Measurements from ENCODE around the gene FBXL15.

The FBXL15 gene

DNA sequence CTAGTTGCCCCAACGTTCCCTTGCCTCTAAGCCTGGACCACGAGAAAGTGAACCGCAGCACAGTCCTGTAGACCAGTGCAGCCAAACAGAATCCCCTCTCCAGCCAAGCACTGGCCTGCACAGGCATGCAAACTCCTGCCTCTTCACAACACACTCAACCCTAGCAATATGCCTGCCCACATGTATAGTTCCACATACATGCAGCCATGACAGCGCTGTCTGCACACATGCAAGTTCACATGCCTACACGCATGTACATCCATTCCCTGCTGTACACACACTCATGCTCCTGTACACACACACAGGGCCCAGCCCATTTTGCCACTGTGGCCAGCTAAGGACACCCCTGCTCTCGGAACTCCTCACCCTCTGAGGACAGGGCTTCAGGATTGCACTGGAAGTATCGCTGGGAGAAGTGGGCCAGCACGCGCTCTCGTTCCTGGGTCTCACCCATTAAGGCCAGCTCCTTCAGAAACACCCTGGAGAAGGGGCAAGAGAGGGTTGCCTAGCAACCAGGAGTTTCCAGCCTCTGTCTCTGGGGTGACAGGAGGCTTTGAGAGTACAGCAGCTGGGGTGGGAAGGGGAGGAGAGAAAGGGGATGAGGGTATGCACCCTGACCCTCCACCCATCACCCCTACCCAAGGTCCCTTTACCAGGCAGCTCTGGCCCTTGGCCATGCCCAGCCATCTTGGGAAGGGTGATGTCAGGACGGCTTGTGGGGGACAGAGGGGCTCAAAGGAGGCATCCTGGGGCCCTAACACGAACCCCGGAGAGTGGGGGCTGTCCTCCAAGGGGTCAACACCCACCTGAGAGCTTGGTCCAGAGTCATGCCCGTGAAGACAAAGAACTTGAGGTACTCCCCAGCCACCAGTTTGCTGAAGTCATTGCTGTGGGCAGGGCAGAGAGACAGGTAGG, 9.0 kb upstream of the FBXL15 start:
- DNase-seq = no peak

DNA sequence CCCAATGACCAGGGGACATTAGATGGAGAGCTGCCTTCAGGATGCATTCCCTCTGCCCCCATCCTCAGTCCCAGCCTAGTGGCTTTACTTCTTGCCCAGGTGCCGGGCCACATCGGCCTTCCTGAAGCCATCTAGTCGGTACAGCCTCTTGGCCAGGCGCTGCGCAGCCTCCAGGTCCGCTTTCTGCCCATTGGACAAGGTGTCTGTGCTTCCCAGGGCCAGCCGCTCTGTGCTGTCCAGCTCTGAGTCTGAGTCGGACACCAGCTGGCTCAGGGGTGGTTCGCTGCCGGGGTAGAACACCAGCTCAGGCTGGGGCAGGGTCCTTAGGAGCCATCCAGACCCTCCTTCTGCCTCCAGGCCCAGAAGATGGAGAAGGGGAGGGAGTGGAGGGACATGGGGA, 8.3 kb upstream of the FBXL15 start:
- no peak for DNase-seq

DNA sequence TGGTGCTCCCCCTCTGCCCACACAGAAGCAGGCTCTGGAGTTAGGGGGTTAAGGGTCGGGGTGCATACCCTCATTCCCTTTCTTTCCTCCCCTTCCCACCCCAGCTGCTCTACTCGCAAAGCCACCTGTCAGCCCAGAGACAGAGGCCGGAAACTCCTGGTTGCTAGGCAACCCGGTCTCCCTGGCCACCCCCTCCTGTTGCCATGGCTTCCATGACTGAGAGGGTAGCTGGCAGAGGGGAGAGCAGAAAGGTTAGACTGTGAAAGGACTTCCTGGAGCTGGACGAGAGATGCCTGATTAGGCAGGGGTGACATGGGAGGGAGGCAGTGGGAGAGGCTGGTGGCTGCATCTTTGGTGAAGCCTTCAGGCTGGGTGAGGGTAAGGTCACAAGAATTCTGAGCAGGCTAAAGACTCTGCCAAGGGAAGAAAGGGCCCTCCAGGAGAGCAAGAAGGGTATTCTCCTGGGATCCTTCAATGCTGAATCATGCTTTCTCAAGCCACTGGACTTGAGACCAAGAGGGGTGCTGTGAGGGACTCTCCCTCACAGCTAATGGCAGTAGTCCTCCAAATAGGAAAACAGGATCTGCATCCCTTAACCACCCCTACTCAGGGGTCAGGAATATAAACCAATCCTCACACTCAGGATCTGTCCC, 7.5 kb upstream of the FBXL15 start:
- no peak for DNase-seq

DNA sequence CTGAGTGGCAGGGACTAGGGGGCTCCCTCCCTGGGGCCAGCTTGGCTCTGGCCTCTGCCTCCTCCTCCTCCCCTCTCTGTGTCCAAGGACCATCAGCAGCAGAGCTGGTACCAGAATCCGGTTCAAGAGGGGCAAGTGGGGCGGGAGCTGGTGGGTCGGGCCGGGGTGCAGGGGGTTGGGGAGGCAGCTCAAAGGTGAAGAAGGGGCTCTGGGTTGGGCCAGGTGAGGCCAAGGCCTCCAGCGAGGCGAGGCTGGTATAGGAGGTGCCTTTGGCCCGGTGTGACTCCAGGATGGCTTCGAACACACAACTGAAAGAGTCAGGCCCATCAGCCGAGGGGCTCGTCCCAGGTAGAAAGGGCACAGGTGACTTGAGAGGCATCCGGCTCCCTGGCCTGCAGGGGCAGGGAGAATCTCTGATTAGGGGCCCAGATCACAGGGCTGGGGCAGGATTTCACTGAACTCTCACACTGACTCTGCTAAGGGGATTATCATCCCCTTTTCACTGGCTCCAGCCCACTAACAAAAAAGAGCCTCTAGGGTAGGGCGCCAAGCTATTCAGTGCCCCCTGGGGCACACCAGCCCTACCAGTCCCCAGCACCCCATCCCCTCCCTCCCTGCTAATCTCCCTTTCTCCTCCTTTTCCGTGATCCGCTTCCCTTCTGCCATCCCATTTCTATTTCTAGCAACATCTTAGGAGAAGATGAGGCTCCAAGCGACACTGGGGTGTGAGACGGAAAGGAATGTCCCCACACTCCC, 6.7 kb upstream of the FBXL15 start:
- DNase-seq = no peak

DNA sequence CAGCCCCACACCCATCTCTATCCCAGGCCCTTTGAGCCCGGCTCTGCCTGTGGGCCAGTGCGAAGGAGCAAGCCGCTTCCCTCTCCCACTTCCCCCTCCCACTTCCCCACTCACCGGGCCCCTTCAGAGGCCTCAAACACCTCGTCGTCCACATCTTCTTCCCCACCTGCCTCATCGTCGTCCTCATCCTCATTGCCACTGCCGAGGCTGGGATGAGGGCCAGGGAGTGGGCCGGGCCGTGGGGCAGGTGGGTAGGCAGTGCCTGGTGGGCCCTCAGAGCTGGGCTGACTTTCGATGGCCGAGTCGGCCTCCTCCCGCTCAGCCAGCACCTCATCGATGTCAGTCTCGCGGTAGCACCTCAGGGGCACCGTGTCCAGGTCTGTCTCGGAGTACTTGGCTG, 5.9 kb upstream of the FBXL15 start:
- DNase-seq = no peak

DNA sequence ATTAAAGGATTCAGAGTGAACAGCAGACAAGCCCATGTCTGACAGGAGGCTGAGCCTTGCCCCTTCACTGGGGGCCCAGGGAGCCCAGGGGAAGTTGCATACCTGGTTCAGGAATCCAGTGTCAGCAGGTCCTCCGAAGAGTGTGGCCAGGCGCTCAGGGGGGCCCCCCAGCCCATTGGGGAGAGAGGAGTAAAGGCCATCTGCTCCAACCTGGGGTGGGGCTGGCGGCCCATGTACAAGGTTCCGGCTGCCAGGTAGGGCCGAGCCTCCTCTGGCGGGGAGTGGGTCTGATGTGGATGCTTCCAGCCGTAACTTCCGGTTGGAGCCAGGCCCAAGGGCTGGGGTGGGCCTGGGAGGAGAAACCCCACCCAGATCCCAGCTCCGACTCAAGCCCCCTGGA, 4.4 kb upstream of the FBXL15 start:
- DNase-seq = no peak

DNA sequence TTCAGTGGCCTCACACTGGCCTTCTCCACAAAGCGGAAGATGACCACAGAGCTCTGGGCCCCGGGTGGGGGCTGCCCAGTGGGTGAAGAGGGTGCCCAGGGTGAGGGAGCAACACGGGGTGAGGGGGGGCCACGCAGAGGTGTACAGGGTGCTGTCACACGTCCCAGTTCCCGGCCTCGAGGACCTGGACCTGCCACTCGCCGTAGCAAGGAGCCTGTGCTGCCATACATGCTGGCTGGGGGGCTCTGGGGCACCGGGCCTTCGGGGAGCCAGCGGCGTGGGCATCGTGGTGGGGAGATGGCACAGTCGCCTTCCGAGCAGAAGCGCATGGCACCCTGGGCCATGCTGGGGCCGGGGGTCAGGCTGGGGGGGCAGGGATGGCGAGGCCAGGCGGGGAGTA, 3.9 kb upstream of the FBXL15 start:
- no peak for DNase-seq

DNA sequence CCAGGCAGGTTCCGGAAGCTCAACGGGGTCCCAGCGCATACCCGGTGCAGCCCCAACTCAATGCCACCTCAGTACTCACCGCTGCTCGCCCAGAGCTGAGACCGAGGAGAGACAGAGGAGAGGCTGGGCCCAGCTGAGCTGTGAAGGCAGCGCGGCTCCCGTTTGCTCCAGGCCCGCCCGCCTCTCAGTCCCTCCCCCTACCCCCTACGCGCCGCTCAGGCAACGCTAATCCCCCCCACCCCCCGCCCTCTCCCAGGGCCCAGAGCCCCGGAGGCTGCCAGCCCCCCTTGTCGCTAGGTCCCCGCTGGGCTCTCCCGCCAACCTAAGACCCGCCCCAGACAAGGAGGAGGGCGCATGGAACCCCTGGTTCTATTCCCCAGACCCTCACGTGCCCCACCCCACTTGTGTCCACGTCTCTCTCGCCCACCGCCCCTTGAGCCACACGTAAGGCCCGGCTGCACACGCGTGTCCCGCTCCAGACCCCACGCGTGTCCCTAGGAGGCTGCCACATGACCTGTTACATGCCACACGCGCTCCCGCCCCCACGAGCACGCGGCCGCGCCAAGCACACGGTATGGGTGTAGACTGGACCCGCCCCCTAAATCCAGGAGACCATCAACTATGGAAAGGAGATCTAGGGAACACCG, 1.9 kb upstream of the FBXL15 start, which contains the start of gene PSD:
Gene PSD, minus strand, starts transcription at position 164 of the 647 bp plus-strand sequence. CDS start 1,747 bp downstream, outside the sequence.
- DNase-seq = no peak

DNA sequence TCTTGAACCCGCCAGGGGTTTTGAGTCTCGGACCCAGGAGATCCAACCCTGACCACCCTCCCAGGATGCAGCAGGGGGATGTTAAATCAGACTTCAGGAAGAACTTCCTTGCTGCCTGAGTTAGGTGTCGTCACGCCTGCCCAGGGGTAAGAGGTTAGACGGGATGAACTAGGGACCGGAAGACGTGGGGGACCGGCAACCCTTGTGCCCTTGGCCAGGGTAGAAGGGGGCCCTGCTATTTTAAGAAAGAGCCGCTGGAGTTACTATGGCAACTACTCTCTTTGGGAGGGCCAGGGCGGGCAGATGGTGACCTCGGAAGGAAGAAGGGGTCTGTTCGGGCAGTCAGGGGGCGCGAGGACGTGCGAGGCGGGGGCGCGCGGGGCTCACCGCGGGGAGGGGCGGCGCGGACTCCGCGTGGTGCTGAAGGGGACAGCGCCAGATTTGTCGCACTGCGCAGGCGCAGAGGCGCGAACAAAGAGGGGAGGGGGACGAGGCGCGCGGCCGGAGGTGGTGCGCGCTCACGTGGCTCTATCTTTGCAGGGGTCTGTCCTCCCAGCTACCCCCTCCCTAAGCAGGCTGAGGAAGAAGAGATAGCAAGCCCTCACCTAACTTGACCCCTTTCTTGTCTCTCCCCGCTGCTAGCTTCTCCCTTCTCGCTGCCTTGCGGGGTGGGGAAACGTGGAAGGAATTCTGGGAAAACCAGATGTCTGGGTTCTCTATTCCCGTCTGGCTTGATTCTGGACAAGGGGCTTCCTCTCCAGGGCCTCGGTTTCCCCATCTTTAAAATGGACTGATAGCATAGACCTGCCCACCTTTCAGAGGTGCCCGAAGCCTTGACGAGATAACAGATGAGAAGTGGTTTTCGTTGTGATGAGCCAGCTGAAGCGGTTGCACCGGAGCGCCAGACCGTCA, 1.1 kb upstream of the FBXL15 start:
- no peak for DNase-seq

DNA sequence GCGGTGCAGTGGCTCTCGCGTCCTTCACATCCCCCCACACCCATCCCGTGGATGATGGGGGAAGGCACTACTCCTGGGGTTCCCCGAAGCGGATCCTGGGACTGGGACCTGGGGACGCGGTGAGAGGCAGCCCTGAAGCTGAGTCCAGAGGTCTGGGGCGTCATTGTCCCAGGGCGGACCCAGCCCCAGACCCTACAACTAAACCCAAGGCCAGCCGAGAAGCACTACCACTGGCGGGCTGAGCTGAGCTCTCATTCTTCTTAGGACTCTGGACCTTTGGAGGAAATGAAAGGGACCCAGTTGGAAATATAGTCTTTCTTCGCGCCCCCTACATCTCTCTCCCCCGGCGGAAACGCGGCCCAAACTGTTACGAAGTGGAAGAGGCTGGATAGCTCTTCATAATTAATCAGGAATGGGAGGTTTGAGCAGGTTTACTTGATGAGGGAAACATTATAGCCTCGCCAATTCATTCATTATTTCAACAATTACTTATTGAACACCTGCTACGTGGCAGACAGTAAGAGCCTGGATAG, 389 bp upstream of the FBXL15 start:
- no peak for DNase-seq

DNA sequence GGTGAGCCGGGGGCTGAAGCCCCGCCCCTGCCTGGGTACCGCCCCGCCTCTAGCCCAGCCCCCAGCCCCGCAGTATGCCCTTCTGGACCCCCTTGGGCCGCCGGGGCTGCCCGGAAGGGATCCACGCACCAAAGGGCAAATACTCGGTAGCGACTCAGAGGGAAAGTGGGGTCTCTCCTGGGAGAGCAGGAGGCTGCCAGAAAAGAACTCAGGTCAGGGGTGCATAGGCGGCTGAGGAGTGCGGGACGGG, 796 bp downstream of the FBXL15 start:
- no peak for DNase-seq

DNA sequence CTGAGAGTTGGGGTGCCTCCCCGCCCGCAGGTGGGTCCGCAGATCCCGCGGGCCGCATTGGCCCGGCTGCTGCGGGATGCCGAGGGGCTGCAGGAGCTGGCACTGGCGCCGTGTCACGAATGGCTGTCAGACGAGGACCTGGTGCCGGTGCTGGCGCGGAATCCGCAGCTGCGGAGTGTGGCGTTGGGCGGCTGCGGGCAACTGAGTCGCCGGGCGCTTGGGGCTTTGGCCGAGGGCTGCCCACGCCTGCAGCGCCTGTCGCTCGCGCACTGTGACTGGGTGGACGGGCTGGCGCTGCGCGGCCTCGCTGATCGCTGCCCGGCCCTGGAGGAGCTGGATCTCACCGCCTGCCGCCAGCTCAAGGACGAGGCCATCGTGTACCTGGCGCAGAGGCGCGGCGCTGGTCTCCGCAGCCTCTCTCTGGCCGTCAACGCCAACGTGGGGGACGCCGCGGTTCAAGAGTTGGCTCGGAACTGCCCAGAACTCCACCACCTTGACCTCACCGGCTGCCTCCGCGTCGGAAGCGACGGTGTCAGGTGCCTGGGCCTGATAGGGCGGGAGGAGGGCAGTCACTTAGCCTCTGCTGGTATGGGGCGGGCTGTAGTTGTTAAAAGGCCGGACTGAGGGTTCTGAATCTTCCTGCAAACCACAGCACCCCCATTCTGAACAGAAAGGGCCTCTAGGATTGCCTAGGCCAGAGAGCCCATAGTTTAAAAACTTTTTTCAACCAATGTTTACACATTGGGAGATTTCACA, 1.3 kb downstream of the FBXL15 start:
- DNase-seq = peak; percentile 52

DNA sequence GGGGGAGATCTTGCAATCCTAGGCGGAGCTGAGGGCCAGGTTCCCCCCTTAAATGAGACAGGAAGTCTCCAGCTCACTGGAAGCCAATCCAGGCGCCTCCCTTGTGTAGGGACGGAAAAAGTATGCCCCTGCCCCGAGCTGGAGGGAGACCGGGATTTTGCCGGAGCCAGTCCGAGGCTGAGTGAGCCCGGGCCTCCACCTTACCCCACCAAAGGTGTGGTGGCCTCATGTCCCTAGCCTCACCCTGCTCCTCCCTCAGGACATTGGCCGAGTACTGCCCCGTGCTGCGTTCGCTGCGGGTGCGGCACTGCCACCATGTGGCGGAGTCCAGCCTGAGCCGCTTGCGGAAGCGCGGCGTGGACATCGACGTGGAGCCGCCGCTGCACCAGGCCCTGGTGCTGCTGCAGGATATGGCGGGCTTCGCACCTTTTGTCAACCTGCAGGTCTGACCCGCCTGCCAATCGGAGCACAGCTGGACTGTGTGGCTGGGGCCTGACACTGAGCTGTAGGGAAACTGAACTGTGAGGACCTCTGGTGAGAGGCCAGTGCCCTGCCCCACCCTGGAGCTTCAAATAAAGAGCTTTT, 2.0 kb downstream of the FBXL15 start:
- peak; percentile 83 for DNase-seq

DNA sequence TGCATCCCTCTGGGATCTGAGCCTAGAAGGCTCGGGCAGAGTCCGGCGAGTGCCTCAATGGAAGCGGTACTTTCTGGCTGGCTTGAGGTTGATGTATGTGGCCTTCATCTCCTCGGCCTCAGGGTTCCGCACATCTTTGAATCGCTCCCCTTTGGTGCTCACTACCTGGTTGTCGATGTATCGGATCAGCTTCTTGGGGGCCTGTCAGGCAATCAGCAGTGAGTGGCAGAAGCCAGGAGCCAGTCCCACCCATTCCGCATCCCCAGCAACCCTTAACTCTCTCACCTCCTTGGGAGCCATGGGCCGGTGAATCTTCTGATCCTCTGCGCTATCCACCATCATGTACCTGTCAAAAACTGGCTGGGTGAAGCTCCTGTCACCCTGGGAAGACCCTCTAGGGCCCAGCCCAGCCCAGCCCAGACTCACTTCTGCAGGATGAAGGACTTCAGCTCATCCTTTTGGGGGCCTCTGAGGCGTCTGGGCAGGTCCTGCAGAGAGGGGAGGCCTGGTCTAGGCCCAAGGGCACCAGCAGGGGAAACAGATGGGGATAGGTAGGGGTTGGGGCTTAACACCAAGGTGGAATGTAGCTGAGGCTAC, 2.8 kb downstream of the FBXL15 start:
- DNase-seq = no peak

DNA sequence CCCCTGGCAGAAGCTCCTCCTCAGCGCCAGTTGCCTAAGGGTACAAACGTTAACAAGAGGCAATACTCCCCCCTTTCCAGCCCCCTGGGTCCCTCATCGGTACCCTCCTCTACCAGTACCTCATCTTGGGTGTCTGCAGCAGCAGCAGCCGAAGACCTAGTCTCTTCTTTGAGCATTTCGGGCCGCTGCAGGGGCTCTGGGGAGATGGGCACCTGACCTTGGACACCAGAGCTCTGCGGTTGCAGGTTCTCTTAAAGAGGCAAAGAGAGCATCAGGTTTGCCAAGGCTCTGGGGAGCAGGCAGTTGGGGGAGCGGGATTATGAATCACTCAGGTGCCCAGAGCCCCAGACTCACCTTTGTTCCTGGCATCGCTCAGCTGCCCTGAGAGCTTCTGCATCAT, 3.5 kb downstream of the FBXL15 start:
- DNase-seq = no peak

DNA sequence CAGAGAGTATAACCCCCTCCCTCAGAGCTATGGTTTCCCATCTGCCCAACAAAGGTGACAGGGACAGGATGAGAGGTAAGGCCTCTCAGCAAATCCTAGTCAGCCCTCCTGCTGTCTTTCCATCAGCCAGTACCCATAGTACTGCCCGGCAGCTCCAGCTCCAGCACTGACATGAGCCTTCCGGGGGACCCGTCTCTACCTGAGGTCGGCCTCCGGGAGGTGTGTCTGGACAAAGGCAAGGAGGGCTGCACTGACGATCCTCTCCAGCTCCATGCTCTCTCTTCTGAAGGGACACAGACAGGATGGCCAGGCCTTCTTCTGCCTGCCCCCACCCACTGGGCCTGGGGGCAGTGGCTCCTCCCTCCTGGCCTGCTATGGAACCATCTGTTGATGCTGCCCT, 4.3 kb downstream of the FBXL15 start:
- no peak for DNase-seq

DNA sequence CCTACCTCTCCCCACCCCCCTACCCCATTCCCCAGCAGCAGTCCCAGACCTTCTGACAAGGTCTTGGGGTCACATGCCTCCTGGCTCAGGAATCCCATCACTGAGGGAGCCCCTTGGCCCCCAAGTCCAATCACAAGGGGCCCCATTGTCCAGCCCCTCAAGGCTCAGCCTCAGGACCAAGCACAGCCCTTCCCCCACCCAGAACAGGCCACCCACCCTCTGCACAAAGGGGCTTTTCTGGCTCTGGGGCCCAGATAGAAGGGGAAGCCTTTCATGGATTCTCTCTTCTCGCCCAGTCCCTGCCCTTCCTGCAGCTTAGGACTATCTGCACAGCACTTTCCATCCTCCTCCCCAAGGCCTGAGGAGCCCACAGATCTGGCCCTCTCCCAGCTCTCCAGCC, 4.8 kb downstream of the FBXL15 start:
- no peak for DNase-seq

DNA sequence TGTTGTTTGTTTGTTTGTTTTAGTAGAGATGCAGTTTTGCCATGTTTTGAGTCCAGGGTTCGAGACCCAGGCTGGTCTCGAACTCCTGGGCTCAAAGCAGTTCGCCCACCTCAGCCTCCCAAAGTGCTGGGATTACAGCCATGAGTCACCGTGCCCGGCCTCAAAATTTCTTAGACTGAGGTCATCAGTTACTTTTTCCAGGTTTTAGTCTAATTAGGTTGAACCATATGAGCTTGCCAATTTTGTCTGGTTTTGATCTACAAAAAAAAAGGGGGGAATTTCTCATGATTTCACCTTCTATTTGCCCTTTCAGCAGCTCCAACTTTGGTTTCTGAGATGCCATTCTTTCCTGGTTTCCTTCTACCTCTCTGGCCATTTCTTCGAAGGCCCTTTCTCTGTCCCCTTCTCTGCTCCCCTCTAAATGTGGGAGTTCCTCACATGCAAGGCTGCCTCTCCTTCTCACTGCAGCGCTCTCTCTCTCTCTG, 6.2 kb downstream of the FBXL15 start:
- DNase-seq = no peak

DNA sequence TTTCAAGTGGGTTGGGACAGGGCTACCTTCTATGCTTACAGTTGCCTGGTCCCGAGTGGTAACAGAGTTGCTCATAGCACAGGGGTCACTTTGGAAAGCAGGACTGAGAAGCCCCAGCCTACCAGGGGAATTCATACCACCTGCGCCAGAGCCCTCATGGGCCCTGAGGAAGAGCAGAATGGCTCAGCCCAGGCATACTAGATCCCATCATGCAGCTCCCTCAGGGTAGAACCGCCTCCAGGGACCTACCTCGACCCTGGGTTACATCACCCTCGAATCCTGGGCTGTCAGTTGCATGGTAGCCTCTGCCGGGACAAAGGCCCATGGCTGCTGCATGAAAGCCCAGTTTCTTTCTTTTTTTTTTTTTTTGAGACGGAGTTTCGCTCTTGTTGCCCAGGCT, 8.8 kb downstream of the FBXL15 start:
- no peak for DNase-seq

DNA sequence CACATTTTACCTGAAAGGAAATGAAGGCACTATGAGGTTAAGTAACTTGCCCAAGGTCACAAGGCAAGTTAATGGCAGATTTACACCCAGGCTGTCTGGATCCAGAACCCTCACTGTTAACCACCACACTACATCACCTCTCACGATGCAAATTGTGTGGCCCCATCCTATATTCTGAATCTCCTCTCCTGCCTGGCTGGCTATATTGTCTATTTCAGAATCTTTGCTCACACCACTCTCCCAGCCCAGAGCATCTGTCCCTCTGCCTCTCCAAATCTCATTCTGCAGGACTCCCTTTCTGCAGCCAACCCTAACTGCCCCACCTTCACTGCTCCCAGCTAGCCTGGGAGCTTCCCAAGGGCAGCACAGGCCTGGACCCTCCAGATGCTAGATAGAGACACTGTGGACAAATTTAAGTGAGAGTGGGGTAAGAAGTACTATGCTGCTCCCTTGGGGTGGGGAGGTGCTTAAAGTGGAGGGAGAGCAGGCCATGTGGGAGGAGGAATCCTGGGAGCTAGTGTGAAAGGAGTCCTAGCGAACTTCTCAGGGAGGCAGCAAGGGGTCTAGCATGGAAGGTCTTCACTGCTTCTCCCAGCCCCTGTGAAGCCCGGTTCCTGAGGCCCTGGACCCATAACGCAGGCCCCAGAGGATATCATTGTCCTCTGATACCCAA, 11.0 kb downstream of the FBXL15 start:
- no peak for DNase-seq

Data from inflammatory macrophage treated with lipopolysaccharide for 4 hours (primary cell).